ENCODE measurements around the gene ADCY5.

The ADCY5 gene

GRCh38 chr3:123338620-123339061, 110.2 kb downstream of the ADCY5 start:
- ChIA-PET POLR2A (no interaction called here), CTCF (interaction anchor here (0.6 kb wide), 1 partner anchor 340 kb away, joined by 5 read pairs; no protein-coding TSS in a partner anchor)
- TF ChIP-seq LEF1 (IDR thresholded peaks at IDR 0.05; ENCODE audit: borderline replicate concordance): no peak
- no peak for TF ChIP-seq CTBP1 (IDR thresholded peaks at IDR 0.05; ENCODE audit: borderline replicate concordance)
- no peak for TF ChIP-seq FOXA1 (IDR thresholded peaks at IDR 0.05)
- TF ChIP-seq FOXK2 (IDR thresholded peaks at IDR 0.05): no peak
- TF ChIP-seq NFRKB (IDR thresholded peaks at IDR 0.05): no peak
- no peak for TF ChIP-seq SP1 (IDR thresholded peaks at IDR 0.05)
- no peak for TF ChIP-seq ELF4 (IDR thresholded peaks at IDR 0.05)
- TF ChIP-seq PKNOX1 (IDR thresholded peaks at IDR 0.05): no peak
- TF ChIP-seq FOXM1 (IDR thresholded peaks at IDR 0.05; ENCODE audit: borderline replicate concordance): no peak
- no peak for TF ChIP-seq BHLHE40 (IDR thresholded peaks at IDR 0.05; ENCODE audit: borderline replicate concordance)

GRCh38 chr3:123337948-123338619, 110.8 kb downstream of the ADCY5 start:
- DNase-seq (ENCODE audit: extremely low spot score): no peak
- ChIA-PET POLR2A (no interaction called here), CTCF (interaction anchor here (0.6 kb wide), 1 partner anchor 339 kb away, joined by 5 read pairs; no protein-coding TSS in a partner anchor)
- TF ChIP-seq ZNF384 (IDR thresholded peaks at IDR 0.05): no peak
- no peak for TF ChIP-seq FOXK2 (IDR thresholded peaks at IDR 0.05)
- TF ChIP-seq SUZ12 (IDR thresholded peaks at IDR 0.05): no peak
- TF ChIP-seq ARNT (IDR thresholded peaks at IDR 0.05): no peak
- TF ChIP-seq L3MBTL2 (conservative IDR thresholded peaks at IDR 0.05): no peak
- no peak for TF ChIP-seq PKNOX1 (IDR thresholded peaks at IDR 0.05)
- TF ChIP-seq HDGF (IDR thresholded peaks at IDR 0.05; ENCODE audit: borderline replicate concordance): no peak
- no peak for TF ChIP-seq ELF4 (IDR thresholded peaks at IDR 0.05)
- no peak for TF ChIP-seq LEF1 (IDR thresholded peaks at IDR 0.05; ENCODE audit: borderline replicate concordance)

More at GRCh38 chr3:123338620-123339061, 110.2 kb downstream of the ADCY5 start:
- no peak for DNase-seq (ENCODE audit: extremely low spot score)

GRCh38 chr3:123337226-123337625, 111.7 kb downstream of the ADCY5 start:
- TF ChIP-seq FOXM1 (IDR thresholded peaks at IDR 0.05; ENCODE audit: borderline replicate concordance) (no peak), SUZ12 (IDR thresholded peaks at IDR 0.05) (no peak), FOXA1 (IDR thresholded peaks at IDR 0.05) (no peak)
- DNase-seq (ENCODE audit: extremely low spot score): no peak
- ChIA-PET POLR2A (interaction anchor here (1.1 kb wide), 1 partner anchor 11 kb away, joined by 3 read pairs; no protein-coding TSS in a partner anchor), CTCF (no interaction called here)

DNA sequence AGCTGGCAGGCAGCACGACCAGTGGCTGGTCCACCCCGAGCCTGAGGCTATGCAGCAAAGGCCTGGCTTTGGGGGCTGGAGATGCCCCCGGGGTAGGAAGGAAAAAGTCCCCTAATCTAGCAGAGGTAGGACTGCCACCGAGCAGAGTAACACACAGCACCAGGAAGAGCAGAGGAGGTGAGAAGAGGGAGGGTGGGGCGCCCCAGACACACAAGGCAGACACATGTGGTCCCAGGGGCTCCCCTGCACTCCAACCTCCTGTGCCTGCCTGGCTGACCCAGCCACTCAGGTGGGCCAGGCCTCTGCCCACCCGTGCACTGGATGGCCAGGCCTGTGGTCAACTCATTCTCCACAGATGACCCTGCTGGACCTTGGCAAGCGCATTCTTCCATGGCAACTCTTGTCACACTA, 112.4 kb downstream of the ADCY5 start:
- ChIA-PET CTCF (no interaction called here), POLR2A (interaction anchor here (1.1 kb wide), 1 partner anchor 11 kb away, joined by 3 read pairs; no protein-coding TSS in a partner anchor)
- TF ChIP-seq SP1 (IDR thresholded peaks at IDR 0.05) (no peak), CTBP1 (IDR thresholded peaks at IDR 0.05; ENCODE audit: borderline replicate concordance) (no peak), TARDBP (IDR thresholded peaks at IDR 0.05) (no peak), NFRKB (IDR thresholded peaks at IDR 0.05) (no peak), L3MBTL2 (conservative IDR thresholded peaks at IDR 0.05) (no peak), PKNOX1 (IDR thresholded peaks at IDR 0.05) (no peak), FOXK2 (IDR thresholded peaks at IDR 0.05) (no peak), SUZ12 (IDR thresholded peaks at IDR 0.05) (no peak)
- no peak for DNase-seq (ENCODE audit: extremely low spot score)

DNA sequence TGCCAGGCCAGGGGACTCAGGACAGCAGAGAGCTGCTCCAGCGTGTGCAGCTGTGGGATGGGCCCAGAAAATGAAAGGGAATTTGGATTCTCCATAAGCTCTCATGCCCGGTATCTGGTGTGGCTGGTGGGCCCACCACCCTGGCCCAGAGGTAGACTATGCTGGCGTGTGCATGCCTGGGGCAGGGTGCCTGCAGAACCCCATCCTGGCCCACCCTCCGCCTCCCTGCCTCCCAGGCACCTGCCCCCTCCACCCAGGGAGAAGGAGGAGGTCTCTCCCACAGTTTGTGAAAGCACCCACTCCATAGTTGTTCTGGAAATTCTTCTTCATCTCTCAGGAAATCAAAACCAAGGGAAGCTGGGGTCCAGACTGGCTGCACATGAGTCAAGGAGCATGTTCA, 112.9 kb downstream of the ADCY5 start:
- ChIA-PET CTCF (no interaction called here), POLR2A (no interaction called here)
- no peak for TF ChIP-seq PKNOX1 (IDR thresholded peaks at IDR 0.05)
- no peak for DNase-seq (ENCODE audit: extremely low spot score)

- ChIA-PET POLR2A (no interaction called here), CTCF (interaction anchor here (1.8 kb wide), 1 partner anchor 154 kb away, joined by 5 read pairs; no protein-coding TSS in a partner anchor)
- DNase-seq (ENCODE audit: extremely low spot score): no peak
- TF ChIP-seq ELF4 (IDR thresholded peaks at IDR 0.05) (no peak), SP1 (IDR thresholded peaks at IDR 0.05) (no peak), ARNT (IDR thresholded peaks at IDR 0.05) (no peak), HDGF (IDR thresholded peaks at IDR 0.05; ENCODE audit: borderline replicate concordance) (no peak), L3MBTL2 (conservative IDR thresholded peaks at IDR 0.05) (no peak), FOXM1 (IDR thresholded peaks at IDR 0.05; ENCODE audit: borderline replicate concordance) (no peak), SUZ12 (IDR thresholded peaks at IDR 0.05) (no peak), NFRKB (IDR thresholded peaks at IDR 0.05) (no peak), FOXK2 (IDR thresholded peaks at IDR 0.05) (no peak)
These were observed 113.8 kb downstream of the ADCY5 start for GRCh38 chr3:123335007-123335670.

Data from HEK293T (cell line).